B cell (primary cell): Measurements from ENCODE around the gene DCD. TPM values are rescaled to one million over a fixed set of nuclear protein-coding genes. Genes with fewer than 3 reads are reported as not detected.

Experiments used
- ATAC-seq: fragments of 200-7000 bp; cut with Tn5 transposase; one replicate; pipeline ENCODE4 v1.10.0; 2021; ENCODE audit warnings: low read depth, mild to moderate bottlenecking, moderate number of reproducible peaks, moderate library complexity
- CTCF ChIA-PET: fragments of 350-600 bp; sonication (Branson Sonifier 250); formaldehyde crosslinking; loops from one replicate; lab custom pipeline; 2021; ENCODE audit warnings: antibody characterized with exemption, inconsistent platforms; lab: Charles Lee
- POLR2A ChIA-PET: fragments of 350-600 bp; sonication (Branson Sonifier 250); formaldehyde crosslinking; loops from one replicate; lab custom pipeline; 2021; ENCODE audit warnings: antibody characterized with exemption; lab: Charles Lee
- DNase-seq: peaks from one replicate; pipeline ENCODE4 v3.0.0; 2013
- H2AFZ ChIP-seq: 2 replicates; pipeline ENCODE4 v1.6.1; 2012; ENCODE audit warnings: mild to moderate bottlenecking, low read depth, low read length; ENCODE audit not compliant: insufficient read depth, poor library complexity, severe bottlenecking
- H3K27ac ChIP-seq, 2 donors: 1 replicate in 1 of 2; 2 replicates in 1 of 2; pipeline ENCODE4 v1.5.1; 2012 to 2013; ENCODE audit warnings: low read length in 2 of 2, mild to moderate bottlenecking in 2 of 2, moderate library complexity in 1 of 2
- H3K27me3 ChIP-seq, 4 experiments: fragments of 200-600 bp in 1 of 4; sonication (generic) in 1 of 4; replicated peaks in 1 of 4; 1 replicate in 2 of 4; 2 replicates in 2 of 4; pipeline versions ENCODE4 v1.6.1 to v1.7.0; 2013 to 2016; ENCODE audit warnings: low read length in 3 of 4, mild to moderate bottlenecking in 2 of 4, mixed read lengths in 1 of 4, moderate library complexity in 1 of 4; ENCODE audit not compliant: insufficient read depth in 4 of 4, control insufficient read depth in 3 of 4; ENCODE audit errors: control extremely low read depth in 1 of 4
- H3K36me3 ChIP-seq, 2 experiments: replicated peaks in 1 of 2; 1 replicate in 1 of 2; 2 replicates in 1 of 2; pipeline versions ENCODE4 v1.6.1 to v1.7.1; 2013; ENCODE audit warnings: low read length in 1 of 2; ENCODE audit not compliant: insufficient read depth in 2 of 2, control insufficient read depth in 1 of 2; ENCODE audit errors: control extremely low read depth in 1 of 2, extremely low read depth in 1 of 2
- H3K4me1 ChIP-seq, 2 donors: fragments of 200-600 bp in 1 of 2; sonication (generic) in 1 of 2; 1 replicate in 1 of 2; 2 replicates in 1 of 2; pipeline versions ENCODE4 v1.5.1 to v1.6.1; 2013 to 2017; ENCODE audit warnings: low read length in 2 of 2; ENCODE audit not compliant: control insufficient read depth in 2 of 2, insufficient read depth in 2 of 2
- H3K4me2 ChIP-seq: replicated peaks from 2 replicates; pipeline ENCODE3; 2012; ENCODE audit warnings: mild to moderate bottlenecking, low read depth, low read length; ENCODE audit not compliant: poor library complexity, severe bottlenecking
- H3K4me3 ChIP-seq, 5 experiments: fragments of 200-600 bp in 1 of 5; sonication (generic) in 1 of 5; 1 replicate in 3 of 5; 2 replicates in 2 of 5; pipeline versions ENCODE4 v1.5.1 to v1.7.0; 2011 to 2016; ENCODE audit warnings: low read length in 4 of 5, mild to moderate bottlenecking in 4 of 5, low read depth in 2 of 5, control low read depth in 1 of 5, moderate library complexity in 1 of 5; ENCODE audit not compliant: insufficient read depth in 1 of 5; ENCODE audit errors: control extremely low read depth in 1 of 5, extremely low read depth in 1 of 5
- H3K79me2 ChIP-seq: fragments of 200-600 bp; sonication (generic); one replicate; pipeline ENCODE4 v1.6.0; 2016; ENCODE audit warnings: low read length; ENCODE audit not compliant: control insufficient read depth, insufficient read depth
- H3K9ac ChIP-seq: fragments of 200-600 bp; sonication (generic); 2 replicates; pipeline ENCODE4 v1.6.1; 2017; ENCODE audit warnings: mild to moderate bottlenecking, low read length, moderate library complexity
- H3K9me3 ChIP-seq, 3 donors: one replicate each; pipeline versions ENCODE4 v1.6.1 to v1.7.1; 2013; ENCODE audit warnings: low read length in 2 of 3; ENCODE audit not compliant: control insufficient read depth in 2 of 3, insufficient read depth in 1 of 3; ENCODE audit errors: control extremely low read depth in 1 of 3
- H4K20me1 ChIP-seq: 2 replicates; pipeline ENCODE4 v1.6.0; 2012; ENCODE audit warnings: mild to moderate bottlenecking, low read length; ENCODE audit not compliant: insufficient read depth, control insufficient read depth, poor library complexity, severe bottlenecking
- H3K27ac Mint-ChIP-seq: one replicate; pipeline ENCODE4 v1.8.0; 2021; ENCODE audit warnings: mixed read lengths
- H3K27me3 Mint-ChIP-seq: one replicate; pipeline ENCODE4 v1.8.0; 2021; ENCODE audit warnings: mixed read lengths
- H3K4me1 Mint-ChIP-seq: one replicate; pipeline ENCODE4 v1.8.0; 2021; ENCODE audit warnings: mixed read lengths
- H3K4me3 Mint-ChIP-seq: one replicate; pipeline ENCODE4 v1.8.0; 2021; ENCODE audit warnings: mixed read lengths
- H3K9me3 Mint-ChIP-seq: one replicate; pipeline ENCODE4 v1.8.0; 2022; ENCODE audit warnings: mixed read lengths; ENCODE audit not compliant: insufficient read depth
- EZH2 ChIP-seq: IDR thresholded peaks from 2 replicates; pipeline ENCODE4 v1.6.1; 2012; ENCODE audit warnings: borderline replicate concordance, low read depth, mild to moderate bottlenecking, moderate library complexity, low read length; ENCODE audit not compliant: insufficient read depth, poor library complexity, severe bottlenecking
- WGBS: methylation state at CpG from one replicate; pipeline ENCODE4 v1.1.5; 2013; ENCODE audit warnings: missing lambda C conversion rate; ENCODE audit not compliant: insufficient coverage; 5-methylcytosine and 5-hydroxymethylcytosine counted together
- intact Hi-C: fragments of 100-400 bp; cut with micrococcal nuclease; formaldehyde crosslinking; loops from one replicate; pipeline ENCODE4 v1.10.0; 2022
- polyA plus RNA-seq: library from polyadenylated mRNA; depleted of rRNA; stranded (reverse); fragments of >200 nt; gene quantifications from 2 replicates; pipeline ENCODE4 v1.2.3, GENCODE V29; 2012
- total RNA-seq, 2 donors: library from RNA; stranded (reverse); fragments of 120-200 nt in 1 of 2; gene quantifications; 1 replicate in 1 of 2; 2 replicates in 1 of 2; pipeline versions ENCODE4 v1.2.3 to v1.2.4, GENCODE V29; 2013 to 2022
- TF ChIP-seq, protein P1 (sequence below): fragments of 200-600 bp; IDR thresholded peaks from one replicate; pipeline ENCODE4 v1.8.0; 2022; ENCODE audit warnings: antibody characterized with exemption, mild to moderate bottlenecking

DCD gene
- total and polyA plus RNA-seq, 2 donors (not counting 1 experiment from before 2014, with no cell fraction given) = not detected

DNA sequence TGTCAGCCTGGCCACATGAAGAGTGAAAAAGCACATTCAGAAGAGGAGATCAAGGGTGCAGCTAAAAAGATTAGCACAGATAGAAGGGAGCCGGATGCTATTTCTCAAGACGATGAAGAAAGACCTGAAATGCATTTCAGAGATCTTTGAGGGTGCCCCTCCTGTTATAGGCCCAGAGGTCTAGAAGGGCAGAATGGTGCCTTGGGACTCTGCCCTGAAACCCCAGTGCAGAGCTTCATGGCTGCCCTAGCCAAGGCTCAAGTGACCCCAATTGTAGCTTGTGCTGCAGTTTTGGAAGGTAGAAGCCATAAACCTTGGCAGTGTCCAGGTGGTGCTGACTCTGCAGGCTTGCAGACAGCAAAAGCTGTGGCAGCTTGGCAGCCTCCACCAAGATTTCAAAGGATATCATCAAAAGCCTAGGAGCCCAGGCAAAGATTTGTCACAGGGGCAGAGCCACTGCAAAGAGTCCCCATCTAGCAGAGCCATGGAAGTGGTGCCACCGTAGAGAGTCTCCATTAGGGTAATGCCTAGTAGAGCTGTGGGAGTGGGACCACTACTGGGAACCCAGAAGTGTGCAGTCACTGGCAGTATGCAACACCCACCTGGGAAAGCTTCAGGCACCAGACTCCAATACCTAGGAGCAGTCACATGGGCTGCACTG lies 19.8 kb downstream of the DCD start:
- H4K20me1 ChIP-seq = no peaks in the 10 kb centered on the region
- POLR2A ChIA-PET = no interaction called here
- H3K79me2 ChIP-seq = no peaks in the 10 kb centered on the region
- peaks cover 0 to 37% (median 13%) of the 10 kb centered on the region in 4 experiments for H3K27me3 ChIP-seq
- H3K4me3 ChIP-seq = no peak overlapping the region
- no peak for ATAC-seq
- H3K4me1 Mint-ChIP-seq = no peaks in the 10 kb centered on the region
- peaks cover 2 to 15% (median 14%) of the 10 kb centered on the region in 3 donors for H3K9me3 ChIP-seq
- intact Hi-C loops = no loop called here
- no peak overlapping the region for H3K27ac Mint-ChIP-seq
- peaks cover 59% of the 10 kb centered on the region for H3K27me3 Mint-ChIP-seq
- no peak overlapping the region for H2AFZ ChIP-seq
- H3K4me1 ChIP-seq = no peaks in the 10 kb centered on the region
- H3K36me3 ChIP-seq = no peaks in the 10 kb centered on the region
- WGBS = 100% methylated on average over 3 of the region's 3 CpGs
- H3K9ac ChIP-seq = no peak overlapping the region
- DNase-seq = no peak
- no peak overlapping the region for H3K4me2 ChIP-seq
- CTCF ChIA-PET = no interaction called here
- TF ChIP-seq EZH2 = no peak
- TF ChIP-seq, protein P1, sequence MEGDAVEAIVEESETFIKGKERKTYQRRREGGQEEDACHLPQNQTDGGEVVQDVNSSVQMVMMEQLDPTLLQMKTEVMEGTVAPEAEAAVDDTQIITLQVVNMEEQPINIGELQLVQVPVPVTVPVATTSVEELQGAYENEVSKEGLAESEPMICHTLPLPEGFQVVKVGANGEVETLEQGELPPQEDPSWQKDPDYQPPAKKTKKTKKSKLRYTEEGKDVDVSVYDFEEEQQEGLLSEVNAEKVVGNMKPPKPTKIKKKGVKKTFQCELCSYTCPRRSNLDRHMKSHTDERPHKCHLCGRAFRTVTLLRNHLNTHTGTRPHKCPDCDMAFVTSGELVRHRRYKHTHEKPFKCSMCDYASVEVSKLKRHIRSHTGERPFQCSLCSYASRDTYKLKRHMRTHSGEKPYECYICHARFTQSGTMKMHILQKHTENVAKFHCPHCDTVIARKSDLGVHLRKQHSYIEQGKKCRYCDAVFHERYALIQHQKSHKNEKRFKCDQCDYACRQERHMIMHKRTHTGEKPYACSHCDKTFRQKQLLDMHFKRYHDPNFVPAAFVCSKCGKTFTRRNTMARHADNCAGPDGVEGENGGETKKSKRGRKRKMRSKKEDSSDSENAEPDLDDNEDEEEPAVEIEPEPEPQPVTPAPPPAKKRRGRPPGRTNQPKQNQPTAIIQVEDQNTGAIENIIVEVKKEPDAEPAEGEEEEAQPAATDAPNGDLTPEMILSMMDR = no peak
- H3K9me3 Mint-ChIP-seq = no peaks in the 10 kb centered on the region
- no peak overlapping the region for H3K4me3 Mint-ChIP-seq
- no peak overlapping the region for H3K27ac ChIP-seq

DNA sequence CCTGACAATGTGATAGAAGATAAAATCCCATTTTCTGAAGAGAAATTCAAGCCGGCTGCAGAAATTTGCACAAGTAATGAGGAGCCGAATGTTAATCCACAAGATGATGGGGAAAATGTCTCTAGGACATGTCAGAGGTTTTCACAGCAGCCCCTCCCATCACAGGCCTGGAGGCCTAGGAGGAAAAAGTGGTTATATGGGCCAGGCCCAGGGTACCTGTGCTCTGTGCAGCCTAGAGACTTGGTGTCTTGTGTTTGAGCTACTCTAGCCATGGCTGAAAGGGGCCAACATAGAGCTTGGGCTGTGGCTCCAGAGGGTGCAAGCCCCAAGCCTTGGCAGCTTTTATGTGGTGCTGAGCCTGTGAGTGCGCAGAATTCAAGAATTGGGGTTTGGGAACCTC lies 20.9 kb downstream of the DCD start:
- intact Hi-C loops = no loop called here
- WGBS = 91% methylated on average over 2 of the region's 3 CpGs
- Mint-ChIP-seq H3K27ac (no peak overlapping the region), H3K4me3 (no peak overlapping the region), H3K9me3 (no peaks in the 10 kb centered on the region), H3K4me1 (no peaks in the 10 kb centered on the region), H3K27me3 (peaks cover 62% of the 10 kb centered on the region)
- no peak for TF ChIP-seq EZH2
- TF ChIP-seq, protein P1 = no peak
- Histone ChIP-seq H3K4me1 (no peaks in the 10 kb centered on the region), H3K4me2 (no peak overlapping the region), H3K36me3 (no peaks in the 10 kb centered on the region), H4K20me1 (no peaks in the 10 kb centered on the region), H3K9me3 (peaks cover 2 to 15% (median 14%) of the 10 kb centered on the region in 3 donors), H3K9ac (no peak overlapping the region), H2AFZ (no peak overlapping the region), H3K27me3 (peaks cover 0 to 37% (median 13%) of the 10 kb centered on the region in 4 experiments), H3K27ac (no peak overlapping the region), H3K4me3 (no peak overlapping the region), H3K79me2 (no peaks in the 10 kb centered on the region)
- CTCF ChIA-PET = no interaction called here
- POLR2A ChIA-PET = no interaction called here
- ATAC-seq (no peak), DNase-seq (no peak)
